ENCODE data around the gene SYNJ2. TPM values are rescaled to one million over a fixed set of nuclear protein-coding genes. Genes with fewer than 3 reads are reported as not detected.
A peak's percentile ranks its signal among the peaks of the same experiment; 100 is the strongest.

Gene SYNJ2
- total and polyA plus RNA-seq, 2 of the 4 experiments (the other 2 are of a cell fraction), result 40.8 to 45.2 TPM

- dilution Hi-C loops (cut with HindIII; ENCODE audit: low sequenced_read_pairs, unreplicated experiment), result no loop called here
- CTCF ChIA-PET, result no interaction called here
- no CpG with 5 or more reads among the region's 4 CpGs for WGBS, 2 experiments (ENCODE audit: extremely low coverage in 2 of 2, insufficient read length in 1 of 2)
Observed at GRCh38 chr6:158013904-158014504, 32.3 kb downstream of the SYNJ2 start.

More at GRCh38 chr6:158013904-158014504, 32.3 kb downstream of the SYNJ2 start:
- Histone ChIP-seq H2AK5ac (ENCODE audit: low read depth, low read length) (peak overlapping the region; percentile 81), H3K14ac (replicated peaks; ENCODE audit: low read depth, low read length) (peak overlapping the region; percentile 79; the same call in 1 of the 2 replicates), H3K9me1 (ENCODE audit: insufficient read depth, low read length) (peaks cover 58% of the 10 kb centered on the region), H2AK9ac (replicated peaks; ENCODE audit: low read depth, low read length, poor library complexity) (no peak overlapping the region), H3K4me3 (ENCODE audit: insufficient read depth, low read depth, low read length) (no peak overlapping the region), H3K18ac (ENCODE audit: low read depth, low read length) (no peak overlapping the region), H3K79me1 (ENCODE audit: low read depth in 1 of 2, low read length in 2 of 2) (peaks cover 42 to 93% of the 10 kb centered on the region in 2 experiments), H3K4me1 (ENCODE audit: control insufficient read depth, insufficient read depth, low read length) (peaks cover 50% of the 10 kb centered on the region), H3K27me3 (ENCODE audit: control insufficient read depth, insufficient read depth, low read length) (no peaks in the 10 kb centered on the region), H3K9ac (ENCODE audit: low read depth, low read length) (no peak overlapping the region), H3K27ac (ENCODE audit: insufficient read depth, low read length) (no peak overlapping the region), H3K4me2 (ENCODE audit: low read depth, low read length) (no peak overlapping the region), H3K4ac (ENCODE audit: low read depth, low read length) (peak overlapping the region; percentile 88; the same call in 1 of the 2 replicates), H3K23ac (ENCODE audit: low read depth, low read length) (peak overlapping the region; percentile 79; the same call in 1 of the 2 replicates), H2BK15ac (ENCODE audit: low read depth, low read length) (peak overlapping the region; percentile 21; the same call in 1 of the 3 replicates), H3K56ac (ENCODE audit: extremely low read depth, insufficient read depth, low read length) (no peak overlapping the region), H3K9me3 (ENCODE audit: control insufficient read depth, insufficient read depth, low read length) (no peaks in the 10 kb centered on the region), H2BK5ac (ENCODE audit: low read depth, low read length, poor library complexity, severe bottlenecking) (no peak overlapping the region), H2BK120ac (ENCODE audit: low read depth, low read length) (0 out of 2 replicates have a peak overlapping the region, but pooled peaks have one; percentile 33), H4K20me1 (ENCODE audit: insufficient read depth, low read length) (peaks cover 34% of the 10 kb centered on the region), H4K5ac (ENCODE audit: low read depth, low read length) (no peak overlapping the region; the same call in 1 of the 2 replicates), H2BK20ac (ENCODE audit: low read depth, low read length) (peak overlapping the region; percentile 35; the same call in 1 of the 2 replicates), H2AFZ (replicated peaks; ENCODE audit: low read length, poor library complexity) (no peak overlapping the region), H3K36me3 (ENCODE audit: control insufficient read depth, insufficient read depth, low read length) (peaks cover 6% of the 10 kb centered on the region), H4K91ac (ENCODE audit: insufficient read depth, low read depth, low read length) (peak overlapping the region; percentile 81), H4K8ac (ENCODE audit: low read depth in 2 of 2, low read length in 2 of 2) (peak overlapping the region in 1 of 2 experiments; percentile 50; a peak in 3 of 4 replicates)
- BruUV-seq (replicated peaks), result no TSS peak
- in situ Hi-C loops (cut with MboI; ENCODE audit: low sequenced_read_pairs) (no loop called here), intact Hi-C loops (cut with micrococcal nuclease) (no loop called here)
- DNase-seq, result no peak
- ATAC-seq (ENCODE audit: low read depth), result no peak
- POLR2A ChIA-PET (ENCODE audit: unreplicated experiment), result no interaction called here
- TF ChIP-seq MAZ (IDR thresholded peaks at IDR 0.05; ENCODE audit: borderline replicate concordance, low read depth, low read length), result no peak
- TF ChIP-seq RFX5 (IDR thresholded peaks at IDR 0.05; ENCODE audit: low read depth, low read length), result no peak
- no peak for TF ChIP-seq CEBPB (IDR thresholded peaks at IDR 0.05; ENCODE audit: low read depth, low read length)
- no peak for TF ChIP-seq CHD1 (IDR thresholded peaks at IDR 0.05; ENCODE audit: low read depth, low read length)
- TF ChIP-seq RAD21 (IDR thresholded peaks at IDR 0.05; ENCODE audit: low read length), result no peak
- TF ChIP-seq, protein P1, sequence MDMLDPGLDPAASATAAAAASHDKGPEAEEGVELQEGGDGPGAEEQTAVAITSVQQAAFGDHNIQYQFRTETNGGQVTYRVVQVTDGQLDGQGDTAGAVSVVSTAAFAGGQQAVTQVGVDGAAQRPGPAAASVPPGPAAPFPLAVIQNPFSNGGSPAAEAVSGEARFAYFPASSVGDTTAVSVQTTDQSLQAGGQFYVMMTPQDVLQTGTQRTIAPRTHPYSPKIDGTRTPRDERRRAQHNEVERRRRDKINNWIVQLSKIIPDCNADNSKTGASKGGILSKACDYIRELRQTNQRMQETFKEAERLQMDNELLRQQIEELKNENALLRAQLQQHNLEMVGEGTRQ (IDR thresholded peaks at IDR 0.05; ENCODE audit: low read depth, low read length), result no peak
- no peak for TF ChIP-seq NFE2L2 (IDR thresholded peaks at IDR 0.05; ENCODE audit: low read depth, low read length)
- TF ChIP-seq FOS (IDR thresholded peaks at IDR 0.05; ENCODE audit: low read depth, low read length), result no peak
- TF ChIP-seq, protein P2, sequence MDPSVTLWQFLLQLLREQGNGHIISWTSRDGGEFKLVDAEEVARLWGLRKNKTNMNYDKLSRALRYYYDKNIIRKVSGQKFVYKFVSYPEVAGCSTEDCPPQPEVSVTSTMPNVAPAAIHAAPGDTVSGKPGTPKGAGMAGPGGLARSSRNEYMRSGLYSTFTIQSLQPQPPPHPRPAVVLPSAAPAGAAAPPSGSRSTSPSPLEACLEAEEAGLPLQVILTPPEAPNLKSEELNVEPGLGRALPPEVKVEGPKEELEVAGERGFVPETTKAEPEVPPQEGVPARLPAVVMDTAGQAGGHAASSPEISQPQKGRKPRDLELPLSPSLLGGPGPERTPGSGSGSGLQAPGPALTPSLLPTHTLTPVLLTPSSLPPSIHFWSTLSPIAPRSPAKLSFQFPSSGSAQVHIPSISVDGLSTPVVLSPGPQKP (IDR thresholded peaks at IDR 0.05; ENCODE audit: borderline replicate concordance, low read depth, low read length), result no peak
- no peak for TF ChIP-seq BHLHE40 (IDR thresholded peaks at IDR 0.05; ENCODE audit: low read depth, low read length)
- TF ChIP-seq MAFK (IDR thresholded peaks at IDR 0.05; ENCODE audit: low read depth, low read length), result no peak
- TF ChIP-seq CTCF (conservative IDR thresholded peaks at IDR 0.05; ENCODE audit: low read depth, low read length), result no peak
- no peak for TF ChIP-seq POLR2A (IDR thresholded peaks at IDR 0.05; ENCODE audit: low read depth, low read length)
- TF ChIP-seq MXI1 (IDR thresholded peaks at IDR 0.05; ENCODE audit: borderline replicate concordance, low read depth, low read length), result no peak
